GM12872 (cell line): ENCODE results near the gene SCMH1.

Experiments
- CTCF ChIP-seq: IDR thresholded peaks from 3 replicates; pipeline ENCODE4 v1.5.1; 2011; ENCODE audit warnings: low read depth, mild to moderate bottlenecking, low read length, moderate library complexity; ENCODE audit not compliant: insufficient read depth

Gene SCMH1

GRCh38 chr1:40985875-40986274 lies 256.2 kb downstream of the SCMH1 start:
- no peak for TF ChIP-seq CTCF

- TF ChIP-seq CTCF = no peak
Observed at GRCh38 chr1:40985161-40985560, 256.9 kb downstream of the SCMH1 start.

GRCh38 chr1:40984531-40984930 lies 257.6 kb downstream of the SCMH1 start:
- TF ChIP-seq CTCF = no peak

GRCh38 chr1:40984066-40984465 lies 258.0 kb downstream of the SCMH1 start:
- TF ChIP-seq CTCF = no peak

- no peak for TF ChIP-seq CTCF
Observed at GRCh38 chr1:40983286-40983685, 258.8 kb downstream of the SCMH1 start.

- no peak for TF ChIP-seq CTCF
Observed at GRCh38 chr1:40982721-40983120, 259.4 kb downstream of the SCMH1 start.

- no peak for TF ChIP-seq CTCF
Observed at GRCh38 chr1:40981691-40982448, 260.2 kb downstream of the SCMH1 start.
